ENCODE measurements around the gene KPNA4.

DNA sequence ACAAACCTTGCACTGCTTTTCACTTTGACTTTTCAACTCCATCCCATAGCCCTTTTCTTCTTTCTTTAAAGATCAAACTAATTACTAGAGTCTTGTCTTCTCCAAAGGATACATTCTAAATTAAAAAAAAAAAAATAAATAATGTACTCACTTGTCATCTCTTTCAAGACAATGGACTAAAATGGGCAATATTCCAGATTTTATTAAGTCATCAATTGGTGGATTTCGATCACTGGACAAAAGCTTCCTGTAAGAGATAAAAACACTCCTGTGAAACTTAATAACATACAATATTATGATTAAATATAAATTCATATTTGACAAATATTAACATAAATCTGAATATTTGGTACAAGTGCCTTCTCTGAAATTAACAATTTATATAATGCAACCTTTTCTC, 34.1 kb downstream of the KPNA4 start:
- TF ChIP-seq EZH2 (IDR thresholded peaks at IDR 0.05; ENCODE audit: low read length, missing control alignments) (no peak), CTCF (conservative IDR thresholded peaks at IDR 0.05 in 1 of 2, IDR thresholded peaks at IDR 0.05 in 1 of 2; ENCODE audit: low read depth in 1 of 2, low read length in 2 of 2) (no peak)

All from fibroblast of lung (primary cell).